H9 (cell line): ENCODE measurements around the gene AFG1L. TPM values are rescaled to one million over a fixed set of nuclear protein-coding genes. Genes with fewer than 3 reads are reported as not detected.

Experiments
- DNase-seq: peaks from one replicate; pipeline ENCODE4 v3.0.0-alpha.2; 2017
- H2AFZ ChIP-seq: one replicate; pipeline ENCODE4 v1.6.1; 2013; ENCODE audit warnings: mild to moderate bottlenecking, low read length, control low read depth, moderate library complexity
- H2AK5ac ChIP-seq: 2 replicates; pipeline ENCODE4 v1.6.1; 2013; ENCODE audit warnings: low read length, control low read depth, mixed read lengths; ENCODE audit not compliant: insufficient read length
- H2BK120ac ChIP-seq: one replicate; pipeline ENCODE4 v1.6.1; 2013; ENCODE audit warnings: low read depth, mild to moderate bottlenecking, low read length, control low read depth, inconsistent platforms; ENCODE audit not compliant: poor library complexity, severe bottlenecking
- H2BK12ac ChIP-seq: 2 replicates; pipeline ENCODE4 v1.6.1; 2013; ENCODE audit warnings: low read length, control low read depth, mixed read lengths, low read depth; ENCODE audit not compliant: insufficient read length
- H2BK15ac ChIP-seq: 2 replicates; pipeline ENCODE4 v1.6.1; 2013; ENCODE audit warnings: low read depth, low read length, control low read depth
- H2BK20ac ChIP-seq: one replicate; pipeline ENCODE4 v1.6.1; 2013; ENCODE audit warnings: low read depth, mild to moderate bottlenecking, low read length, control low read depth, inconsistent platforms; ENCODE audit not compliant: poor library complexity, severe bottlenecking
- H2BK5ac ChIP-seq: 2 replicates; pipeline ENCODE4 v1.6.1; 2013; ENCODE audit warnings: low read length, control low read depth, mixed read lengths; ENCODE audit not compliant: insufficient read length
- H3K14ac ChIP-seq: 2 replicates; pipeline ENCODE4 v1.6.1; 2013; ENCODE audit warnings: low read length, control low read depth; ENCODE audit not compliant: insufficient read depth
- H3K18ac ChIP-seq: 2 replicates; pipeline ENCODE4 v1.6.1; 2013; ENCODE audit warnings: low read depth, mild to moderate bottlenecking, mixed read lengths, low read length, control low read depth; ENCODE audit not compliant: insufficient read length
- H3K23ac ChIP-seq: 2 replicates; pipeline ENCODE4 v1.6.1; 2013; ENCODE audit warnings: low read length, control low read depth, mixed read lengths, low read depth; ENCODE audit not compliant: insufficient read length
- H3K23me2 ChIP-seq: 2 replicates; pipeline ENCODE4 v1.6.1; 2013; ENCODE audit warnings: low read depth, mild to moderate bottlenecking, mixed read lengths, low read length, control low read depth; ENCODE audit not compliant: insufficient read length, poor library complexity, severe bottlenecking
- H3K27ac ChIP-seq: 2 replicates; pipeline ENCODE4 v1.5.1; 2013; ENCODE audit warnings: low read length, control low read depth, mixed read lengths, low read depth; ENCODE audit not compliant: insufficient read length
- H3K27me3 ChIP-seq: 2 replicates; pipeline ENCODE4 v1.6.1; 2013; ENCODE audit warnings: low read length, control low read depth, inconsistent platforms; ENCODE audit not compliant: insufficient read depth
- H3K4ac ChIP-seq: 2 replicates; pipeline ENCODE4 v1.6.1; 2013; ENCODE audit warnings: low read depth, mild to moderate bottlenecking, control low read depth, inconsistent platforms, low read length, moderate library complexity
- H3K4me1 ChIP-seq: 2 replicates; pipeline ENCODE4 v1.6.1; 2013; ENCODE audit warnings: low read length, control low read depth, inconsistent platforms; ENCODE audit not compliant: insufficient read depth
- H3K4me2 ChIP-seq: 2 replicates; pipeline ENCODE4 v1.6.1; 2013; ENCODE audit warnings: low read length, control low read depth, mixed read lengths; ENCODE audit not compliant: insufficient read length, insufficient read depth
- H3K56ac ChIP-seq: 2 replicates; pipeline ENCODE4 v1.6.1; 2013; ENCODE audit warnings: low read depth, mild to moderate bottlenecking, mixed read lengths, low read length, control low read depth; ENCODE audit not compliant: insufficient read length
- H3K79me1 ChIP-seq: 2 replicates; pipeline ENCODE4 v1.6.1; 2013; ENCODE audit warnings: low read depth, mild to moderate bottlenecking, moderate library complexity, low read length, control low read depth, inconsistent platforms; ENCODE audit not compliant: insufficient read depth, poor library complexity, severe bottlenecking
- H3K79me2 ChIP-seq: 2 replicates; pipeline ENCODE4 v1.6.1; 2013; ENCODE audit warnings: low read length, control low read depth, inconsistent platforms; ENCODE audit not compliant: insufficient read depth
- H3K9ac ChIP-seq: 2 replicates; pipeline ENCODE4 v1.6.1; 2013; ENCODE audit warnings: low read length, control low read depth, mixed read lengths; ENCODE audit not compliant: insufficient read length; ENCODE audit errors: extremely low read depth
- H3K9me3 ChIP-seq: one replicate; pipeline ENCODE4 v1.6.1; 2013; ENCODE audit warnings: low read depth, low read length, inconsistent platforms; ENCODE audit not compliant: control insufficient read depth
- H3T11ph ChIP-seq: one replicate; pipeline ENCODE4 v1.6.1; 2013; ENCODE audit warnings: mild to moderate bottlenecking, low read length, control low read depth, inconsistent platforms
- H4K20me1 ChIP-seq: one replicate; pipeline ENCODE4 v1.6.1; 2013; ENCODE audit not compliant: control insufficient read depth, insufficient read length, insufficient read depth
- H4K5ac ChIP-seq: 2 replicates; pipeline ENCODE4 v1.6.1; 2013; ENCODE audit warnings: low read depth, mild to moderate bottlenecking, mixed read lengths, low read length, control low read depth; ENCODE audit not compliant: insufficient read length
- H4K8ac ChIP-seq: replicated peaks from 2 replicates; pipeline ENCODE4 v1.6.1; 2013; ENCODE audit warnings: low read length, control low read depth, mixed read lengths, low read depth; ENCODE audit not compliant: insufficient read length
- H4K91ac ChIP-seq: 2 replicates; pipeline ENCODE4 v1.6.1; 2013; ENCODE audit warnings: low read depth, mild to moderate bottlenecking, moderate library complexity, mixed read lengths, low read length, control low read depth; ENCODE audit not compliant: insufficient read length
- H3K27ac Mint-ChIP-seq, 3 experiments: 2 replicates in 2 of 3; 3 replicates in 1 of 3; pipeline ENCODE4 v1.8.0; 2020 to 2021; ENCODE audit warnings: mixed read lengths in 3 of 3, mild to moderate bottlenecking in 1 of 3, moderate library complexity in 1 of 3
- H3K27me3 Mint-ChIP-seq: 2 replicates; pipeline ENCODE4 v1.8.0; 2021; ENCODE audit warnings: low read depth, mild to moderate bottlenecking, moderate library complexity, mixed read lengths
- H3K36me3 Mint-ChIP-seq, 3 experiments: 2 replicates in 2 of 3; 3 replicates in 1 of 3; pipeline ENCODE4 v1.8.0; 2020 to 2021; ENCODE audit warnings: low read depth in 3 of 3, mixed read lengths in 3 of 3; ENCODE audit not compliant: insufficient read depth in 1 of 3
- H3K4me1 Mint-ChIP-seq, 2 experiments: 2 replicates each; pipeline ENCODE4 v1.8.0; 2020; ENCODE audit warnings: mixed read lengths in 2 of 2
- H3K4me3 Mint-ChIP-seq, 2 experiments: 2 replicates in 1 of 2; 3 replicates in 1 of 2; pipeline ENCODE4 v1.8.0; 2020 to 2021; ENCODE audit warnings: mild to moderate bottlenecking in 2 of 2, mixed read lengths in 2 of 2, moderate library complexity in 1 of 2
- H3K9me3 Mint-ChIP-seq, 2 experiments: 2 replicates in 1 of 2; 3 replicates in 1 of 2; pipeline ENCODE4 v1.8.0; 2020; ENCODE audit warnings: mild to moderate bottlenecking in 2 of 2, mixed read lengths in 2 of 2, moderate library complexity in 1 of 2
- WGBS: extraction: QIAGEN DNeasy Blood & Tissue Kit; methylation state at CpG from one replicate; pipeline ENCODE4 v1.1.7; 2013; ENCODE audit warnings: missing lambda C conversion rate, low lambda C conversion rate, mixed read lengths; ENCODE audit not compliant: insufficient read length; ENCODE audit errors: extremely low coverage; 5-methylcytosine and 5-hydroxymethylcytosine counted together
- total RNA-seq: library from RNA; stranded (reverse); gene quantifications from 2 replicates; pipeline ENCODE4 v1.2.1, GENCODE V29; 2021
- TF ChIP-seq, protein P1 (sequence below): fragments of 200-600 bp; sonication (generic); conservative IDR thresholded peaks from 3 replicates; pipeline ENCODE4 v1.8.0; 2021; ENCODE audit warnings: antibody characterized with exemption, mild to moderate bottlenecking

AFG1L gene
- total RNA-seq, 1 experiment from 2014 or later = 4.7 TPM

DNA sequence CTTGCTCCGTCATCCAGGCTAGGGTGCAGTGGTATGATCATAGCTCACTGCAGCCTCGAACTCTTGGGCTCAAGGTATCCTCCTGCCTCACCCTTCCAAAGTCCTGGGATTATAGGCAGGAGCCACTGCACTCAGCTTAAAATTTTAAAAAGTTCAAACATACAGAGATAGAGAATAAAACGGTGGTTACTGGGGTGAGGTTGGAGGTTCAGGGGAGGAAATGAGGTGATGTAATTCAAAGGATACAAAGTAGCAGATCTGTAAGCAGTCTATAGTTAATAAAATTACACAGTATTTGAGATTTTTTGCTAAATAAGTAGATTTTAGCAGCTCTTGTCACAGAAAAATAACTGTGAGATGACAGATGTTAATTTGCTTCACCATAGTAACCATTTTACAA lies 7.5 kb upstream of the AFG1L start:
- Histone ChIP-seq H2BK5ac (no peak overlapping the region), H4K20me1 (no peaks in the 10 kb centered on the region), H2BK15ac (no peak overlapping the region), H3K4me2 (no peak overlapping the region), H4K5ac (no peak overlapping the region), H3K79me1 (no peaks in the 10 kb centered on the region), H3K23ac (no peak overlapping the region), H2AK5ac (no peak overlapping the region), H3K14ac (no peak overlapping the region), H2BK12ac (no peak overlapping the region), H2BK120ac (no peak overlapping the region), H4K8ac (no peak overlapping the region), H3K79me2 (no peaks in the 10 kb centered on the region), H3K9ac (no peak overlapping the region), H3K27ac (no peak overlapping the region), H2AFZ (no peak overlapping the region), H3K18ac (no peak overlapping the region), H3T11ph (no peak overlapping the region), H3K4ac (no peak overlapping the region), H3K23me2 (no peaks in the 10 kb centered on the region), H3K9me3 (no peaks in the 10 kb centered on the region), H3K27me3 (no peaks in the 10 kb centered on the region), H2BK20ac (no peak overlapping the region), H3K56ac (no peak overlapping the region), H4K91ac (no peak overlapping the region), H3K4me1 (no peaks in the 10 kb centered on the region)
- Mint-ChIP-seq H3K4me3 (no peak overlapping the region), H3K9me3 (no peaks in the 10 kb centered on the region), H3K27ac (no peak overlapping the region), H3K4me1 (peaks cover 3% of the 10 kb centered on the region in 2 experiments; a peak in 2 of 4 replicates), H3K27me3 (no peaks in the 10 kb centered on the region), H3K36me3 (no peaks in the 10 kb centered on the region; a peak in 1 of 7 replicates)
- DNase-seq = no peak
- TF ChIP-seq, protein P1, sequence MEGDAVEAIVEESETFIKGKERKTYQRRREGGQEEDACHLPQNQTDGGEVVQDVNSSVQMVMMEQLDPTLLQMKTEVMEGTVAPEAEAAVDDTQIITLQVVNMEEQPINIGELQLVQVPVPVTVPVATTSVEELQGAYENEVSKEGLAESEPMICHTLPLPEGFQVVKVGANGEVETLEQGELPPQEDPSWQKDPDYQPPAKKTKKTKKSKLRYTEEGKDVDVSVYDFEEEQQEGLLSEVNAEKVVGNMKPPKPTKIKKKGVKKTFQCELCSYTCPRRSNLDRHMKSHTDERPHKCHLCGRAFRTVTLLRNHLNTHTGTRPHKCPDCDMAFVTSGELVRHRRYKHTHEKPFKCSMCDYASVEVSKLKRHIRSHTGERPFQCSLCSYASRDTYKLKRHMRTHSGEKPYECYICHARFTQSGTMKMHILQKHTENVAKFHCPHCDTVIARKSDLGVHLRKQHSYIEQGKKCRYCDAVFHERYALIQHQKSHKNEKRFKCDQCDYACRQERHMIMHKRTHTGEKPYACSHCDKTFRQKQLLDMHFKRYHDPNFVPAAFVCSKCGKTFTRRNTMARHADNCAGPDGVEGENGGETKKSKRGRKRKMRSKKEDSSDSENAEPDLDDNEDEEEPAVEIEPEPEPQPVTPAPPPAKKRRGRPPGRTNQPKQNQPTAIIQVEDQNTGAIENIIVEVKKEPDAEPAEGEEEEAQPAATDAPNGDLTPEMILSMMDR = no peak
- no CpG with 5 or more reads among the region's 3 CpGs for WGBS
